CD14-positive monocyte (primary cell): ENCODE results near the gene DYNLT4. TPM values are rescaled to one million over a fixed set of nuclear protein-coding genes. Genes with fewer than 3 reads are reported as not detected.

Experiments
- DNase-seq, 3 donors: peaks; one replicate each; pipeline ENCODE4 v3.0.0-alpha.2; 2011 to 2022
- H2AFZ ChIP-seq: 2 replicates; pipeline ENCODE4 v1.6.0; 2012; ENCODE audit warnings: mild to moderate bottlenecking, low read depth, low read length, inconsistent platforms; ENCODE audit not compliant: insufficient read depth, poor library complexity, severe bottlenecking
- H3K27ac ChIP-seq, 2 donors: 1 replicate in 1 of 2; 2 replicates in 1 of 2; pipeline ENCODE4 v1.5.1; 2012 to 2013; ENCODE audit warnings: low read length in 2 of 2, control low read depth in 1 of 2, inconsistent platforms in 1 of 2, low read depth in 1 of 2, mild to moderate bottlenecking in 1 of 2
- H3K27me3 ChIP-seq, 2 donors: one replicate each; pipeline versions ENCODE4 v1.6.0 to v1.6.1; 2011 to 2013; ENCODE audit warnings: low read length in 2 of 2; ENCODE audit not compliant: control insufficient read depth in 2 of 2, insufficient read depth in 2 of 2
- H3K36me3 ChIP-seq, 2 donors: replicated peaks in 1 of 2; 1 replicate in 1 of 2; 2 replicates in 1 of 2; pipeline versions ENCODE4 v1.5.1 to v1.6.1; 2012 to 2013; ENCODE audit warnings: low read length in 2 of 2, control low read depth in 1 of 2, inconsistent platforms in 1 of 2, mild to moderate bottlenecking in 1 of 2; ENCODE audit not compliant: insufficient read depth in 2 of 2, control insufficient read depth in 1 of 2
- H3K4me1 ChIP-seq, 2 donors: 1 replicate in 1 of 2; 2 replicates in 1 of 2; pipeline versions ENCODE4 v1.5.1 to v1.6.1; 2012 to 2013; ENCODE audit warnings: low read length in 2 of 2, control low read depth in 1 of 2, inconsistent platforms in 1 of 2, mild to moderate bottlenecking in 1 of 2, moderate library complexity in 1 of 2; ENCODE audit not compliant: insufficient read depth in 2 of 2, control insufficient read depth in 1 of 2
- H3K4me2 ChIP-seq: replicated peaks from 2 replicates; pipeline ENCODE3; 2012; ENCODE audit warnings: low read length, moderate library complexity, mild to moderate bottlenecking; ENCODE audit not compliant: poor library complexity, severe bottlenecking; ENCODE audit errors: extremely low read depth
- H3K4me3 ChIP-seq, 3 experiments: fragments of 200-600 bp in 1 of 3; sonication (generic) in 1 of 3; replicated peaks in 1 of 3; 1 replicate in 2 of 3; 2 replicates in 1 of 3; pipeline ENCODE4 v1.5.1; 2011 to 2013; ENCODE audit warnings: low read length in 3 of 3, mild to moderate bottlenecking in 3 of 3, control low read depth in 2 of 3, low read depth in 2 of 3, inconsistent platforms in 1 of 3, moderate library complexity in 1 of 3
- H3K79me2 ChIP-seq: 2 replicates; pipeline ENCODE4 v1.6.0; 2012; ENCODE audit warnings: mild to moderate bottlenecking, control low read depth, inconsistent platforms, low read length, moderate library complexity; ENCODE audit not compliant: insufficient read depth
- H3K9ac ChIP-seq: 2 replicates; pipeline ENCODE4 v1.6.0; 2017; ENCODE audit warnings: low read length, mild to moderate bottlenecking; ENCODE audit not compliant: insufficient read depth, poor library complexity, severe bottlenecking
- H3K9me3 ChIP-seq, 2 donors: replicated peaks in 1 of 2; 1 replicate in 1 of 2; 2 replicates in 1 of 2; pipeline versions ENCODE4 v1.5.1 to v1.6.1; 2012 to 2013; ENCODE audit warnings: low read length in 2 of 2, control low read depth in 1 of 2; ENCODE audit not compliant: control insufficient read depth in 1 of 2, insufficient read depth in 1 of 2
- H4K20me1 ChIP-seq: 2 replicates; pipeline ENCODE4 v1.6.0; 2012; ENCODE audit warnings: mild to moderate bottlenecking, low read length, control low read depth, moderate library complexity; ENCODE audit not compliant: insufficient read depth
- H3K27ac Mint-ChIP-seq, 7 donors: one replicate each; pipeline ENCODE4 v1.8.0; 2020; ENCODE audit warnings: mild to moderate bottlenecking in 7 of 7, mixed read lengths in 7 of 7, moderate library complexity in 6 of 7, inconsistent platforms in 2 of 7
- H3K27me3 Mint-ChIP-seq, 3 donors: one replicate each; pipeline ENCODE4 v1.8.0; 2021 to 2022; ENCODE audit warnings: low read depth in 3 of 3, mild to moderate bottlenecking in 3 of 3, mixed read lengths in 3 of 3, moderate library complexity in 3 of 3, inconsistent platforms in 1 of 3
- H3K36me3 Mint-ChIP-seq, 2 donors: one replicate each; pipeline ENCODE4 v1.8.0; 2020; ENCODE audit warnings: mixed read lengths in 2 of 2, inconsistent platforms in 1 of 2, mild to moderate bottlenecking in 1 of 2
- H3K4me1 Mint-ChIP-seq: one replicate; pipeline ENCODE4 v1.8.0; 2020; ENCODE audit warnings: mild to moderate bottlenecking, mixed read lengths
- H3K4me3 Mint-ChIP-seq, 2 donors: one replicate each; pipeline ENCODE4 v1.8.0; 2020; ENCODE audit warnings: mild to moderate bottlenecking in 2 of 2, mixed read lengths in 2 of 2, moderate library complexity in 1 of 2
- H3K9me3 Mint-ChIP-seq, 7 donors: one replicate each; pipeline ENCODE4 v1.8.0; 2020 to 2022; ENCODE audit warnings: mixed read lengths in 7 of 7, mild to moderate bottlenecking in 6 of 7, moderate library complexity in 6 of 7, inconsistent platforms in 2 of 7
- WGBS: methylation state at CpG from one replicate; pipeline ENCODE4 v1.1.5; 2013; ENCODE audit warnings: missing lambda C conversion rate; ENCODE audit not compliant: insufficient coverage; 5-methylcytosine and 5-hydroxymethylcytosine counted together
- intact Hi-C, 2 donors: fragments of 100-400 bp; cut with micrococcal nuclease; formaldehyde crosslinking; loops; one replicate each; pipeline versions ENCODE4 v1.15.0 to v1.15.1; 2023
- polyA plus RNA-seq, 3 donors: library from polyadenylated mRNA; depleted of rRNA in 1 of 3; unstranded in 2 of 3; stranded (reverse) in 1 of 3; fragments of 300-500 nt in 2 of 3; fragments of >200 nt in 1 of 3; fragmentation: Illumina TruSeq in 2 of 3; gene quantifications; 1 replicate in 2 of 3; 2 replicates in 1 of 3; pipeline ENCODE4 v1.2.3, GENCODE V29; 2012 to 2021
- TF ChIP-seq, protein P1 (sequence below): fragments of 200-600 bp; IDR thresholded peaks from one replicate; pipeline ENCODE4 v1.8.0; 2022; ENCODE audit warnings: antibody characterized with exemption, mild to moderate bottlenecking

Gene DYNLT4
- polyA plus RNA-seq, 3 donors = 0.91 to 2.8 (median 2.2) TPM

DNA sequence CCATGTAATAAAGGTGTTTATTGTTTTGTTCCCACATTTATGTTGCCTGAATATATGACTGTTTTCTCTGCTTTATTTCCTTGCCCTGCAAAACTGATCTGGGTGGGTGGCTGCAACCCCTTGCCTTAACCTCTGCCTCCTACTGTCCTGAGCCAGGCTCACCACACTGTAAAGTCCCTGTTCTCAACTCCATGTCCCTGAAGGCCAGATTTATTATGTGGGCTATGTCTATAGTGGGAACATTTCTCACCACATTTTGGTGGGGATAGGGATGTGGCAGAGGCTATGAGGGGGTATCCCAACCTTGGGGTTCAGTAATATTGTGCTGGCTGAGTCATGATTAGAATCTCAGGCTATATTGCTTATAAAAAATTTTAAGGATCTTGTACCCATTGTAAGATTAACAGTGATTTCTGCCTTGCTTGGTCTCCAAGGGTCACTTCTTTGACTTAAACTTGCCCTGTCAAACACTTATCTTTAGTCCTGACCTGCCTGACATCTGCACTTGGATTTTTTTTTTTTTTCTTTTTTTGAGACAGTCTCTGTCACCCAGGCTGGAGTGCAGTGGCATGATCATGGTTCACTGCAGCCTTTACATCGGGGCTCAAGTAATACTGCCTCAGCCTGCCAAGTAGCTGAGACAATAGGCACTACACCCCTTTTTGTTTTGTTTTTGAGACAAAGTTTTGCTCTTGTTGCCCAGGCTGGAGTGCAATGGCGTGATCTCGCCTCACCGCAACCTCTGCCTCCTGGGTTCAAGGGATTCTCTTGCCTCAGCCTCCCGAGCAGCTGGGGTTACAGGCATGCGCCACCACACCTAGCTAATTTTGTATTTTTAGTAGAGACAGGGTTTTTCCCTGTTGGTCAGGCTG is 28.2 kb downstream of the DYNLT4 start:
- peaks cover 45% of the 10 kb centered on the region for H4K20me1 ChIP-seq
- DNase-seq = no peak
- H3K9ac ChIP-seq = no peak overlapping the region
- no peaks in the 10 kb centered on the region for H3K27me3 ChIP-seq
- peaks cover 34% of the 10 kb centered on the region for H3K79me2 ChIP-seq
- H3K4me3 ChIP-seq = no peak overlapping the region
- intact Hi-C loops = loop anchor here (5.0 to 10.0 kb wide), 4 partner anchors 37 to 523 kb away; partner anchors contain the start of gene EIF2B3 (in 1 of the 2)
- H3K27ac Mint-ChIP-seq = peak overlapping the region in 6 of 7 donors; percentile 27 to 75 (median 52)
- peaks cover 0 to 3% (median 0%) of the 10 kb centered on the region in 3 donors for H3K27me3 Mint-ChIP-seq
- H3K36me3 ChIP-seq = peaks cover 32 to 54% of the 10 kb centered on the region in 2 donors
- H3K4me2 ChIP-seq = no peak overlapping the region
- peaks cover 27 to 37% of the 10 kb centered on the region in 2 donors for H3K4me1 ChIP-seq
- H3K4me3 Mint-ChIP-seq = no peak overlapping the region
- no peak overlapping the region for H2AFZ ChIP-seq
- peaks cover 52 to 57% of the 10 kb centered on the region in 2 donors for H3K36me3 Mint-ChIP-seq
- H3K4me1 Mint-ChIP-seq = peaks cover 39% of the 10 kb centered on the region
- no peak overlapping the region for H3K27ac ChIP-seq
- H3K9me3 ChIP-seq = no peaks in the 10 kb centered on the region
- TF ChIP-seq, protein P1, sequence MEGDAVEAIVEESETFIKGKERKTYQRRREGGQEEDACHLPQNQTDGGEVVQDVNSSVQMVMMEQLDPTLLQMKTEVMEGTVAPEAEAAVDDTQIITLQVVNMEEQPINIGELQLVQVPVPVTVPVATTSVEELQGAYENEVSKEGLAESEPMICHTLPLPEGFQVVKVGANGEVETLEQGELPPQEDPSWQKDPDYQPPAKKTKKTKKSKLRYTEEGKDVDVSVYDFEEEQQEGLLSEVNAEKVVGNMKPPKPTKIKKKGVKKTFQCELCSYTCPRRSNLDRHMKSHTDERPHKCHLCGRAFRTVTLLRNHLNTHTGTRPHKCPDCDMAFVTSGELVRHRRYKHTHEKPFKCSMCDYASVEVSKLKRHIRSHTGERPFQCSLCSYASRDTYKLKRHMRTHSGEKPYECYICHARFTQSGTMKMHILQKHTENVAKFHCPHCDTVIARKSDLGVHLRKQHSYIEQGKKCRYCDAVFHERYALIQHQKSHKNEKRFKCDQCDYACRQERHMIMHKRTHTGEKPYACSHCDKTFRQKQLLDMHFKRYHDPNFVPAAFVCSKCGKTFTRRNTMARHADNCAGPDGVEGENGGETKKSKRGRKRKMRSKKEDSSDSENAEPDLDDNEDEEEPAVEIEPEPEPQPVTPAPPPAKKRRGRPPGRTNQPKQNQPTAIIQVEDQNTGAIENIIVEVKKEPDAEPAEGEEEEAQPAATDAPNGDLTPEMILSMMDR = no peak
- 96% methylated on average over 5 of the region's 6 CpGs for WGBS
- H3K9me3 Mint-ChIP-seq = no peaks in the 10 kb centered on the region

DNA sequence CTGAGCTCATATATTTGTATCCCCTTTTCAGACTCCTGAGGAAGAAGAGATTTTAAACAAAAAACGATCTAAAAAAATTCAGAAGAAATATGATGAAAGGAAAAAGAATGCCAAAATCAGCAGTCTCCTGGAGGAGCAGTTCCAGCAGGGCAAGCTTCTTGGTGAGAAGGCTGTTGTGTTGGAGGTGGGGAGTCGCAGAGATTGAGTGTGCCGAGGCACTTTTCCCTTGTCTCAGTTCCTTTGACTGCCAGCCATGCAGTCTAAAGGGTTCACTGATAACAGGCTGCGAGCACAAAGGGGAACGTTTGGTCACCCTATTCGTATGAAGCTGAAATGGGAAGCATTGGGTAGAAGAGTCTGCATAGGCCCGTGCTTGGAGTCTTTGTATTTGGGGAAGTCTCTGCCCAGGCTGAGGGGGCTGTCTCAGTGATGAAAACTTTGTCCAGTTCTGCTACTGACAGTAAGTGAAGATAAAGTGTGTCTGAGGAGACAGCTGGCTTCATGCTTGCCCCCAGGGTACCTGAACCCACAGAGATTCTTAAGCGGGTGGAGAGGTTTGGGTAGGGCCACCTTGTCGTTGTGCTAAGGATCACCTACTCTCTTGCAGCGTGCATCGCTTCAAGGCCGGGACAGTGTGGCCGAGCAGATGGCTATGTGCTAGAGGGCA is 29.0 kb downstream of the DYNLT4 start:
- Histone ChIP-seq H3K4me1 (peaks cover 23 to 31% of the 10 kb centered on the region in 2 donors), H4K20me1 (peaks cover 45% of the 10 kb centered on the region), H2AFZ (no peak overlapping the region), H3K9ac (no peak overlapping the region), H3K9me3 (no peaks in the 10 kb centered on the region), H3K27ac (peak overlapping the region in 1 of 2 donors; percentile 93), H3K4me3 (no peak overlapping the region), H3K36me3 (peaks cover 32 to 54% of the 10 kb centered on the region in 2 donors), H3K79me2 (peaks cover 34% of the 10 kb centered on the region), H3K27me3 (no peaks in the 10 kb centered on the region), H3K4me2 (no peak overlapping the region)
- DNase-seq = no peak
- Mint-ChIP-seq H3K36me3 (peaks cover 46 to 57% of the 10 kb centered on the region in 2 donors), H3K4me1 (peaks cover 34% of the 10 kb centered on the region), H3K27me3 (peaks cover 0 to 3% (median 0%) of the 10 kb centered on the region in 3 donors), H3K4me3 (no peak overlapping the region), H3K9me3 (no peaks in the 10 kb centered on the region), H3K27ac (peak overlapping the region; percentile 30 to 79 (median 66))
- WGBS = 49% methylated on average over 8 of the region's 13 CpGs
- intact Hi-C loops = loop anchor here (5.0 to 10.0 kb wide), 4 partner anchors 36 to 524 kb away; partner anchors contain the start of gene EIF2B3 (in 1 of the 2)
- TF ChIP-seq, protein P1 = no peak
